ENCODE results near the gene MAEA. TPM values are rescaled to one million over a fixed set of nuclear protein-coding genes. Genes with fewer than 3 reads are reported as not detected.

Gene MAEA
- total and polyA plus RNA-seq, 12 donors = 39.1 to 72.8 (median 50.3) TPM

GRCh38 chr4:1325176-1325480 lies 35.4 kb downstream of the MAEA start:
- Histone ChIP-seq H3K9me3 (no peaks in the 10 kb centered on the region), H3K27ac (no peak overlapping the region), H3K36me3 (peaks cover 0 to 88% (median 21%) of the 10 kb centered on the region in 9 donors), H3K4me1 (peaks cover 0 to 17% (median 0%) of the 10 kb centered on the region in 9 donors), H3K4me3 (no peak overlapping the region), H3K27me3 (no peaks in the 10 kb centered on the region)
- intact Hi-C loops (cut with DNase I) = no loop called here
- no peak for DNase-seq
- 95 to 96% methylated on average over 11 of the region's 11 CpGs for WGBS, 2 donors
- no peak for TF ChIP-seq CTCF (IDR thresholded peaks at IDR 0.05)
- ATAC-seq = no peak

- TF ChIP-seq CTCF (IDR thresholded peaks at IDR 0.05) = no peak
- H3K4me3 ChIP-seq = no peak overlapping the region
- no peaks in the 10 kb centered on the region for H3K27me3 ChIP-seq
- no peaks in the 10 kb centered on the region for H3K9me3 ChIP-seq
- intact Hi-C loops (cut with DNase I) = no loop called here
- H3K36me3 ChIP-seq = peaks cover 0 to 89% (median 21%) of the 10 kb centered on the region in 9 donors
- WGBS, 2 donors = 85 to 88% methylated on average over 35 of the region's 35 CpGs
- no peak for DNase-seq
- no peak for ATAC-seq
- H3K27ac ChIP-seq = no peak overlapping the region
- H3K4me1 ChIP-seq = peaks cover 0 to 17% (median 0%) of the 10 kb centered on the region in 9 donors
These were observed 36.3 kb downstream of the MAEA start for GRCh38 chr4:1325681-1326635.

GRCh38 chr4:1326751-1327525 lies 37.2 kb downstream of the MAEA start:
- no peak for TF ChIP-seq CTCF (IDR thresholded peaks at IDR 0.05)
- H3K27me3 ChIP-seq = no peaks in the 10 kb centered on the region
- H3K36me3 ChIP-seq = peaks cover 0 to 86% (median 21%) of the 10 kb centered on the region in 9 donors
- 94 to 95% methylated on average over 27 to 30 of the region's 30 CpGs for WGBS, 2 donors
- ATAC-seq (no peak), DNase-seq (no peak)
- no peaks in the 10 kb centered on the region for H3K9me3 ChIP-seq
- H3K4me1 ChIP-seq = peaks cover 0 to 17% (median 0%) of the 10 kb centered on the region in 9 donors
- no peak overlapping the region for H3K4me3 ChIP-seq
- intact Hi-C loops (cut with DNase I) = no loop called here
- H3K27ac ChIP-seq = no peak overlapping the region

GRCh38 chr4:1327526-1328266 lies 38.0 kb downstream of the MAEA start:
- no peaks in the 10 kb centered on the region for H3K9me3 ChIP-seq
- 91 to 94% methylated on average over 33 of the region's 33 CpGs for WGBS, 2 donors
- no peak for DNase-seq
- ATAC-seq = no peak
- peaks cover 0 to 17% (median 0%) of the 10 kb centered on the region in 9 donors for H3K4me1 ChIP-seq
- H3K4me3 ChIP-seq = no peak overlapping the region
- no peak overlapping the region for H3K27ac ChIP-seq
- H3K27me3 ChIP-seq = no peaks in the 10 kb centered on the region
- intact Hi-C loops (cut with DNase I) = no loop called here
- peaks cover 0 to 83% (median 24%) of the 10 kb centered on the region in 9 donors for H3K36me3 ChIP-seq
- TF ChIP-seq CTCF (IDR thresholded peaks at IDR 0.05) = no peak
